Subcutaneous adipose tissue (tissue), 4 donors: Measurements from ENCODE around the gene FRAS1. TPM values are rescaled to one million over a fixed set of nuclear protein-coding genes. Genes with fewer than 3 reads are reported as not detected.

Experiments used
- CTCF ChIP-seq: fragments of 450-650 bp; IDR thresholded peaks from one replicate; pipeline ENCODE4 v1.5.1; 2016; ENCODE audit warnings: low read depth, mild to moderate bottlenecking, control low read depth, antibody characterized with exemption, moderate library complexity
- total RNA-seq, 4 donors: library from RNA; depleted of rRNA; stranded (reverse); fragments of >200 nt; gene quantifications; one replicate each; pipeline ENCODE4 v1.1.0, GENCODE V29; 2016

FRAS1 gene
- total RNA-seq, 4 donors from 2014 or later, result 2.2 to 6.0 (median 3.6) TPM

GRCh38 chr4:78428996-78429395 lies 371.9 kb downstream of the FRAS1 start:
- TF ChIP-seq CTCF, result no peak

GRCh38 chr4:78432896-78433295 lies 375.8 kb downstream of the FRAS1 start:
- TF ChIP-seq CTCF, result no peak

- TF ChIP-seq CTCF, result no peak
These were observed 380.5 kb downstream of the FRAS1 start for GRCh38 chr4:78437608-78438088.

- TF ChIP-seq CTCF, result no peak
These were observed 382.2 kb downstream of the FRAS1 start for GRCh38 chr4:78439328-78439727.

- no peak for TF ChIP-seq CTCF
These were observed 384.6 kb downstream of the FRAS1 start for GRCh38 chr4:78441756-78442155.

- TF ChIP-seq CTCF, result no peak
These were observed 389.5 kb downstream of the FRAS1 start for GRCh38 chr4:78446619-78447018.

- TF ChIP-seq CTCF, result no peak
These were observed 394.3 kb downstream of the FRAS1 start for GRCh38 chr4:78451407-78451806.
